Measurements from ENCODE around the gene AOPEP.

GRCh38 chr9:95057101-95057500, 330.6 kb downstream of the AOPEP start:
- TF ChIP-seq CTCF (conservative IDR thresholded peaks at IDR 0.05) (no peak), ZFX (IDR thresholded peaks at IDR 0.05) (no peak)
